ENCODE data around the gene PLA2R1.

Gene PLA2R1

DNA sequence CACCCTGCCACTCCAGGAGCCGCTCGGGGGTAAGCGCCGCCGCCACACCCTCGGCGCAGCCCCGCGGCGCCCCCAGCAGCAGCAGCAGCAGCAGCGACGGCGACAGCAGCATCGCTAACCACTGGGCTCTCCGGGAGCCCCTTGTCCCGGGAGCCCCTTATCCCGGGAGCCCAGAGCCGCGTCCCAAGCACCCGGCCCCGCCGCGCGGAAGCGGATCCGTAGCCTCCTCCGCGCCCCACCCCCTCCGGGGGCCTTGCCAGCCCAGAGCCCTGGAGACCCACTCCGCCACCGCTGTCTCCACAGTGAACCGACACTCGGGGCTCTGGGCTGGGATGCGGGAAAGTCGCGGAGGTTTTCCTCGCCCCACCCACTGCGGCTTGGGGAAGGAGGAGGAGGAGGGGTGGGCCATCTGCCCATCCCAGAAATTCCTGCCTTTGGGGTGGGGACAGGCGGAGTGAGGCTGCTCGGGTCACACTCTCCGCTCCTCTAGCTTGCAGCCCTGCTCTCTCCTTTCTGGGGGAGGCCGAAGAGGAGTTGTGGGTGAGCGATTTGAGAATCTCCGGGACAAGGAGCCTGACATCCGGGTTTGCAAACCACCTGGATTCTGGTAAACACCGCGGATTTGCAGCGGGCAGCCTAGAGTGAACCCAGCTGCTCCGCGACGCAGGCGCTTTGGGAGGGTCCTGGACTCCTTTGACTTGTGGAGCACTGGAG is at the start of gene PLA2R1:
Gene PLA2R1 (minus strand): TSS at position 324 of the 714 bp plus-strand sequence. CDS start 212 bp downstream, at position 112.
- DNase-seq, result no peak

DNA sequence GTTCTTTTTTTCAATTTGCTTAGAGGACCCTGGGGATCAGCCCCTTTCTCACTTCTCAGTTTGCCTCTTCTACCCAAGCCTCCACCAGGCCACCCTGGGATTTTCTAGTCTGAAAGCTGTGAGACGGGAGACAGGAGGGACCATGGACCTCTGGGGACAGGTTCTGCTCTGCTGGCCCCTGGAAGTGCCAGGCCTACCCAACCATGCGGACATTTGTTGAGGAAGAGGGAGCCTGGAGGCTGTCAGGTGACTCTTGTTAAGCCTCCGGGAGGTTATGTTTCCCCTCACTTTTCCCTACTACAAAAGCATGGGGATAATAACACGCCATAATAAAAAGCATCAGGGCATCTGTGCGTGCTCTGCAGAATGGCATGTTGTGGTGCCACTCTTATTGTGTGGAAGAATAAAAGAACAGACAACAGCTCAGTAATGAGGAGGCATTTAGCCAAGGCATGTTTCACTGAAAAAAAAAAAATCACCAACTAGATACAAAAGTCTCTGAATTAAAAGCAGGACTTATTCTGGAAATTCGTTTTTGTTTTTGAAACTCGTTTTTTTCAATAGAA is 48.3 kb upstream of the PLA2R1 start:
- no peak for DNase-seq

DNA sequence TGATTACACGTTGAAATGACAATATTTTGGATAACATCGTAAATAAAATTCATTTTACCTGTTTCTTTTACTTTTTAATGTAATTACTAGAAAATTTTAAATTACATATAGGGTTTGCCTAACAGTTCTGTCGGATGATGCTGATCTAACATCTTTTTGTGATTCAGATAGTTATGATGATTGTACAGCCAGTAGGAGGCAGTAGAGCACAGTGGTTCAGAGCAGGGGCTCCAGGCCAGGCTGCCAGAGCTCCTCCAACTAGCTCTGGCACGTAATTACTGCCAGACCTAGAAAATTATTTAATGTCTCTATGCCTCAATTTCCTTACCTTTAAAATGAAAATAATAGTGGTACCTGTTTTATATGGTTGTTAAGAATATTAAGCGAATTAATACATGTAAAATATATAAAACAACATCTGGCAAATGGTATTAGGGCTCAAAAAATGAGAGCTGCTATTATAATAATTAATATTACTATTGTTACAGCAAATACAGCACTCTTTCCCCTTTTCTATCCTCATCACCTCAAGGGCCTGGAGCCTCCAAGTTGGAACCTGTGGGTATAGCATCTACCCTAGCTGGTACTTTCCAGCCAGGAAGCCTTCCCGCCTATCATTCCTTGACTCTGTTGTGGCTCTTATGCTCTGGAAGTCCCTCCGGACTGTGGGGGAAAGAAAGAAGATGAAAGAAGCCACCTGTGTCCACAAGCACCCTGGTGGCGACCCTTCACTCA is 47.7 kb upstream of the PLA2R1 start:
- DNase-seq, result peak; percentile 3

- no peak for DNase-seq
Observed at GRCh38 chr2:160109243-160109642, 46.8 kb upstream of the PLA2R1 start.

DNA sequence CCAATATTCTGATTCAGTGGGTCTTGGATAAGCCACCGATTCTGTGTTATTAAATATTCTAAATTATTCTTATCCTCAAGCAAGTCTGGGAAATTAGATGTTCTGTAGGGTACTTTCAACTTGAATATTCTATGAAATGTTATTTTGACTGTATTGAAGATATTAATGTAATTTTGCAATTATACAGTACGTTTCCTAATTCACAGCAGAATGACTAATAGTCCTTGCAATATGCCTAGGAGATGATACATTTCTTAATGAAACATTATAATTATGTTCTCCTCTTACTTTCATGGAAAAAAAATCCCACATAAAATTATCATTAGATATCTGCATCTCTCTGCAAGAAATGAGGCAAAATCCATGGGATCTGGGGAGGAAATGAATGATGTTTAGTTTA is 46.2 kb upstream of the PLA2R1 start:
- DNase-seq, result no peak

DNA sequence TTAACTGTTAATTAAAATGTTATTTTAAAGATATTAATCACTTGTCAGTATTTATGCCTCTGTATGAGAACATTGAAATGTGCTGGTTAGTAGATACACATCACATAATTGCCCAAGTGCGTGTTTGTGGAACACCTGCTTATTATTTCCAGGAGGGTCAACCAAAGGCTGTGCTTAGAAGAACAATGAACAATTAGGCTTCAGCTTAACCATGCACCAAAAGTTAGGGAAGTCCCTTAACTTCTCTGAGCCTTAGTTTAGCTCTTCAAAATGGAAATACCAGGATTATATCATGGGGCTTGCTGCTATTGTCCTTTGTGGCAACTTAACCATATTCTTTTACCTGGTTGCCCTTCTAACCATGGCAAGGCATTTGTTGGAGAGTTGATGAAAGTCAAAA is 43.0 kb upstream of the PLA2R1 start:
- DNase-seq, result no peak

- DNase-seq, result no peak
Observed at GRCh38 chr2:160104115-160104514, 41.7 kb upstream of the PLA2R1 start.

DNA sequence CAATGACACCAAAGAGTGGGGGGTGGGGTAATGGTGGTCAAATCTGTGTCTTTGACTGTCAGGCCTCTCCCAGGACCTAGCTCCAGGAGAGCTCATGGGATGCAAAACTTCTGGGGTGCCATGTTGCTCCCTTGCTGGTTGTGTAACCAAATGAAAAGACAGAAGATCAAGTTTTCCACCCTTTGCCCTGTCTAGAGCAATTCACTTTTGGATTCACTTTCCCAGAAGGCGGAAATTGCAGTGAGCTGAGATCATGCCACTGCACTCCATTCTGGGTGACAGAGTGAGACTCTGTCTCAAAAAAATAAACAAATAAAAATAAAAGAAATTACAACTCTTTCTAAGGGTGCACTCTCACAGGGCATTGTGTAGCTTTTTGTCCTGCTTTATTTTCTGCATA is 34.9 kb upstream of the PLA2R1 start:
- DNase-seq, result no peak

DNA sequence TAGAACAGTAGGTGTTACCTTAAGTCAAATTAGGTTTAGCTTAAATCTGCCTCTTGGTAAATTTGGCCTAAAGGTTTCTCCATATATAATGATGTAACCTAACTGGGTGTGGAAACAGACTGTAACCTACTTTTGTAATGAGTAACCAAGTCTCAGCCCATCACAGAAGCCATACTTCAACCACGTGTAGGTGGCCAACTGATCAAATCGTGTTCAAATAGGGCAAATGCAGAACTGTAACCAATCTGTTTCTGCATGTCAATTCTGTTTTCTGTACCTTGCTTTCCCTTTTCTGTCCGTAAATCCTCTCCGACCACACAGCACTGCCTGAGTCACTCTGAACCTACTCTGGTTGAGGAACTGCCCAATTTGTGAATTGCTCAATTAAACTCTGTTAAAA is 34.0 kb upstream of the PLA2R1 start:
- DNase-seq, result no peak

DNA sequence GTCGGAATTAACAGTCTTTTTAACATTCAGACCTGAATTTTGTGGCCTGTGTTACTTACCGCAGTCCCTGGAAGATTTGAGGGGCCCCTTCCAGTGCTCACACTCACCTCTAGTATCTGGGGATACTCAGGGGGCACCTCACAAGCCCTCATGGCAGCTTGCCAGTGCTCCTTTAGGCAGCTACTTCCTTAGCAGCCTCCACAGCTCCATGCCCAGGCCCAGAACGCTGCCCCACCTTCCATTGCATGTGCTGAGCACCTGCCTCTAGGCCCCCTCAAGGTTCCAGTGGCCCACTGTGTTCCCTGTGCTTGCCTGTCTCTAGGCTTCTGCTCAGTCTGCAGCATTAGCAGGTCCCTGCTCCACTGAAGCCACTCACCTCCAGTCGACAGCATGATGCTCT is 30.0 kb upstream of the PLA2R1 start:
- no peak for DNase-seq

DNA sequence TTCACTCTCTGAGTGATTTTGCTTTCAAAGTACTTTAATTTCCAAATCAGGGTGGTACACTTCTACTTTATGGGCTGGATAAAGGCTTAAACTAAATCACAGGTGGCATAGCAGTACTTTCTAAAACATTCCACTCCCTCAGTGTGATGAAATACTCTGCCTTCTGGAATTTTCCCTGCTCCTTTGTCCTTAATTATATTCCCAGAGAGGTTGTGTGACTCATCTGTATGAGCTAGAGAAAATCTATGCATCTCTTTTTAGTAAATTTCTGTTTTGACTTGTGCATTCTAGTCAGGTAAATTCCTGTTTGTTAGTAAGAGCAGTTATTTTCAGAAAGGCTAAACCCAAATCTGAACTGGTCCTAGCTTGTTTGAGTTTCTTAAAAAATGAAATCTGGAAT is 29.0 kb upstream of the PLA2R1 start:
- no peak for DNase-seq

DNA sequence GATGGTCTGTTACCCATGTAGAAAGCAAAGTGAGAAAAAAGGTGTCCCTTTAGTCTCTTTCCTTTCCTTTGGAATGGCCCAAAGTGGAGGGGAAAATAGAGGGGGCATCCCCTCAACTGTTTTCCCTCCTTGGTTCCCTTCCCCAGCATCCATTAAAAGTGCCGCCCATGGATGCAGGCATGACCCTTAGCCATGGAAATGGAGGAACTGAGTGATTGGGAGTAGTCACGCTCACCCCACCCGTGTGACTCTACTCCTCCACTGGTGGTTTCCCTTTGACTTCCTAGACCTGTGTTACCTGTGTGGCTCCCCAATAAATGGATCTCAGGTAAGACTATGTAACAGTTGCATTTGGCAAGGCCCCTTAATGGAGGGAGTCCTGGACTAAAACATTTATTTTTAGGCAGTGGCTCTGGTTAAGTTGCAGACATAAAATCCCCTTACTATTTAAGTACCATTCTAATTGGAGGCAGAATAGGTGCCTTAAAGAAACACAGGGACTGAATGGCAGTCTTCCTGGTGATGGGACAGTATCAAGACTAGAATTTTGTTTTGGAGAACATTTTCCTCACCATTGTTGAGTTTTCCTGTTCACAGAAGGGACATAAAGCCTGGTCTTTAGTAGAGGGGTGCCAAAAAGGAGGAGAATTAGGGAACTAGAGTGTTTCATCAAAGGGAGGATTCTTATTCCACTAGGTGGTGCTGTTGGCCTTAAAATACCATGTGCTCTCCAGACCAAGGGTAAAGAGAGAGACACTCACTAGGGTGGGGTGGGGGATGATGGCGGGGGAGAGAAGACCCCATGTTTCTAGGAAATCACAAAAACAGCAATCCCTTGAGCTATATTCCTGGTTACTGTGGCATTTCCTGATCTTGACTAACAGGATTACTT is 25.7 kb upstream of the PLA2R1 start:
- no peak for DNase-seq

DNA sequence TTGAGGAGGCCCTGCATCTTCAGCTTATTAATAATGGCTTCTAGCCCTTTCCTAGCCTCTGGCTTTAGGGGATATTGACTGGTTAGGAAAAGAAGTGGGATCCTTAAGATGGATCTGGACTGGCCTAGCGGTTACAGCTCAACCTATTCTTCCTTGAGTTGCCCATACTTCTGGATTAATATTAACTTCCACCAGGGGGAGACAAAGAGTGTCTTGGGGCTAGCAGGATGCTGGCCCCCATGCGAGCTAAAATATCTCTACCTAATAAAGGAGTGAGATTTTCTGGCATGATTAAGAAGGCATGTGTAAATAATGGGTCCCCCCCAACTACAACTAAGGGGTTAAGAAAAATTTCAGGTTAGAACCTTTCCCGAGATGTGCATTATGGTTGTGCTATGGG is 23.2 kb upstream of the PLA2R1 start:
- DNase-seq, result no peak

DNA sequence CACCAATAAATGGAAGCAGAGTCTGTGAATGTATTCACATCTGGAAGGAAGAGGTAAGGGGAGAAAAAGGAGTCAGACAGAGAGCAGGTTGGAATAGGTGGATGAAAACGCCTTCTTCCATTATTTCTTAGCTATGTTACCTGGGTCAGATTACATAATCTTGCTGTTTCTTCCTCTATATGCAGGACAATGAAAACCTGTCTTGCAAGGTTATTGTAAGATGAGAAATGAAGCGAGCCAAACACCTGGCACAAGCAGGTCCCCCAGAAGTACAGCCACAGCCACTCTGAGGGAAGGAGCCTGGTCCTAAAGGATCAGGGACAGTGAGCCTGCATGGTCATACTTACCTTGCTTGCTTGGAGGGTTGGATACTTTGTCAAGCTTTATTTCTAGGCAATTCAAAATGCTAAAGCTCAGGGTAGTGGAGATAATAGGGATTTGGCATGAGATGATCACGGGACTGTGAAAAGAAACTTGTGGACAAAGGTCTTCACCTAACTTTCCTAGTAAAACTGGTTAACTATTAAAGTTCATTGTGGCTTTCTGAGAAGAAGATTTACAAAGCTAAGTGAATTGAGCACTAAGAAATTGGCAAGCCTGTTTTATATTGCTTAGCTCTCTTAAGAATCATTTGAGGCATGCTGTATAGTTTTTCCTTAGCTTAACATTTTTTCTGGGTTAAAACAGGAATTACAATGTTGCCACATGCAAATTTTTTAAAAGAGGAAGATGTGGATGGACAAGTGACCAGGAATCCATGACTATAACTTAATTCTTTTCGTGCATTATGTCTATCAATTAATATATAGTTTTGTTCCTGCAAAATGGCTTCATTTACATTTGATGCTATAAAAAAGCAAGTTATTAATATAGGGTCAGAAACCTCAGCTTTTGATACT is 15.7 kb upstream of the PLA2R1 start:
- DNase-seq, result no peak

GRCh38 chr2:160076914-160077313 is 14.5 kb upstream of the PLA2R1 start:
- no peak for DNase-seq

DNA sequence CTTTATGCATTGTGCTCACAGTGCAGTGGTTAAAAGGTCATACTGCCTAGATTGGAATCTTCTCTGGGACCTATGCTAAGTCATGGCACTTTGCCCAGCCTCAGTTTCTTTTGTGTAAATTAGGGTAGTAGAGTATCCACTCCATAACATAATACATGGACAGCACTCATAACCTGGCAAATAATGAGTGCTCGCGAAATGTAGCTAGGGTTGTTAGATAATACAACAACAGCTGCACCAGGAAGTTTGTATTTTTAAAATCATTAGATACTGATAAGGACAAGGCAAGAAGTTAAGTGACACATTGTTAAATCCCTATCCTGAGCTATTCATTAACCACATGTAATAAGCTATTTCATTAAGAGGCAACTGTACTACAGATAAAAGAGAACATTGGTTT is 13.8 kb upstream of the PLA2R1 start:
- no peak for DNase-seq

DNA sequence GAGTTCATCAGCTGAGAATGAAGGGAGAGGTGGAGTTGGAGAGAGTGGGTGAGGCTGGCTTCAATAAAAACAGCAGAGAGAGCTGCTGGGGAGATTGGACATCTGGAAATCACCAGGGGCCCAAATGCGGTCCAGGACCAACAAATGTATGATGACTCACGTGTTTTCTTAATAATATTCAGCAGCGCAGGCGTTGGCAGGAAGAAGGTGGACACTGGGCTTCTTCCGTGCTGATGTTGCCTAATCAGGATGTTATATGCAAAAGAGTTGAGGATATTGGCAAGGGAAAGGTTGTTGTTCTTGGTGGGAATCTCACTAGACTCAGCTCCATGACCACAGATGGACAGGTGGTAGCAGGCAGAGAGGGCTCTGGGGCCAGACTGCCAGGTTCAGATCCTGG is 12.8 kb upstream of the PLA2R1 start:
- no peak for DNase-seq

DNA sequence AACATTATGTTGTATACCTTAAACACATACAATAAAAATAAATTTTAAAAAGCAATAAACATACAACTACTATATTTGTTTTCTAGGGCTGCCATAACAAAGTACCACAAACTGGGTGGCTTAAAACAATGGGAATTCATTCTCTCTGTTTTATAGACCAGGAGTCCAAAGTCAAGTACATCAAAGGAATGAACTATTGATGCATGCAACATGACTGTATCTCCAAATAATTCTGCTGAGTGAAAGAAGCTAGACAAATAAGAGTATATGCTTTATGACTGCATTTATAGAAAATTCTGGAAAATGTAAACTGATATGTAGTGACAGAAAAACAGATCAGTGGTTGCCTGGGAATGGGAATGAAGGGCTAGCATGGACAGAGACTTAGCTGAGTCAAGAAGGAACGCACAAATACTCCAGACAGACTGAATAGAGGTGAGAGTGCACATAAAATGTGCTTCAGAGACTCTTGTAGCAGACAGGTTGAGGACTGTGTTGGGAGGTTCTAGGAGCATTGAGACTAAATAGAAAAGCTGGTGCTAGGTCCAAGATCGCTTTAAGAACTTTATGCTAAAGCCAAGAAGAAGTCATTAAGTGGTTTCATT is 11.0 kb upstream of the PLA2R1 start:
- DNase-seq, result no peak

DNA sequence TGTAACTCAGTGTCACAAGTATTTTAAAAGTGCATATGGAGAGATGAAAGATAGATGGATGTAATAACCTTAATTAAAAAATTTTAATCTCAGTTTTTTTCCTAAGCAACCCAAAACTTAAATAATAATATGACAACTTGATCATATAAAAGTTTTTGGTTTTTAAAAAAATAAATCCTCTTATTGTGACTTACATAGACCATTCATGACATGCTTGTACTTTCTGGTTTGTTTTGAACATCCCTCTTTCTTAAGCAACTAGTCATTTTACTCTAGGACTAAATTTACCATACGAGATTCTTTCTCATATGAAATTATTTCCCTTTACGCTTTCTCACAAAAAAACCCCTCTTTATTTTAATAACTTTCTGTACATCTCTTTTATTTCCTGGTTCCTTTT is 6.5 kb upstream of the PLA2R1 start:
- no peak for DNase-seq

DNA sequence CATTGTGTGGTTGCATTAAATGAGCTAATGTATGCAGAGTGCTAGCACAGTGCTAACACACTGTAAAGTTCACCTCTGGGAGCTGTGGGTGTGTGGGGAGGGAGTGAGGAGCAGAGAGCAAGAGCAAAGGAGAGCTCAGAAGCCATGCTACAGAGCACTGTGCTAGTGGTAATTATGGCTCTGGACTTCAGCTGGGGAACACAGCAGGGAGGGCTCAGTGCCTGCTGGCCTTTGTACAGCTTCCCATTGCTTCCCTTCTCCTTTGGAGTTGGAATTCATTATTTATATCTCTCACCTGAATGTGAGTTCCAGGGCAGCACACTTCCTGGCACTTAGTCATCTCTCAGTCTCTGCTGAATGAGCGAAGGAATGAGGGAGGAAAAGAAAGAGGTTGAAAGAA is 2.5 kb upstream of the PLA2R1 start:
- DNase-seq, result no peak

DNA sequence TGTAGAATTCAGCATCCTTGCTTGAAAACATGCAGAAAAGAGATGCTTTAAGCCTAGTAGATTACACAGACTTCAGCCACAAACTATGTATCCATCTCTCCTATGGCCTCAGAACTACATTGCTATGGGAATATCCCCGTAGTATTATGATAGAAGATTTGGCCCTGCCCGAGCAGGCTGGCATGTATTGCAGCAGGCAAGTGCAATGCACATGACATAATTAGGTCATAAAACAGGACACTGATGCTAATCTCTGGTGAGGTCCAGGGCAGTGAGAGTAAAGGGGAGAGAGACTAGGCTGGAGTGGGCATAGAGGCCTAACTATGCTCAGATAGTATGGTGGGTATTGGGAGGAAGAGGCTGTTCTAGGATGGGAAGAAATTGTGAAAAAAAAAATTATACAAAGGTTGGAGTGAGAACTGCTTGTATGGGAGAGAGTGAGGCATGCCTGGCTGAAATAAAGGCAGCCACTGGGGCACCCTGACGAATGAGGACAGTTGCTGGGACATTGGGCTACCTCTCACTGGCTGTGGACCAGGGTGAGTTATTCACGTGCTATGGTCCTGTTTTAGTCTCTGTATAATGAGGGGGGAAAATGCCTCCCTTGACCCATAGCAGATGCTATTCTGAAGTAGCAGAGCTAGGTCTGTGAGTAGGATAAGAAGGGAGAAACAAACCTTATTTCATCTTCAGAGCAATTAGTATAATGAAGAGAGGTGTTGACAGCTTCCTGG is 1.6 kb upstream of the PLA2R1 start:
- DNase-seq, result no peak
